HepG2 (cell line): ENCODE measurements around the gene SOCS1. TPM values are rescaled to one million over a fixed set of nuclear protein-coding genes. Genes with fewer than 3 reads are reported as not detected.

Experiments
- ATF4 ChIP-seq, 2 experiments: fragments of 450-650 bp in 1 of 2; sonication (generic) in 1 of 2; formaldehyde crosslinking; IDR thresholded peaks; 2 replicates each; pipeline versions ENCODE4 v1.5.0 to v1.8.0; 2020 to 2022; ENCODE audit warnings: mild to moderate bottlenecking in 1 of 2, missing genetic modification reagents in 1 of 2
- FOXA1 ChIP-seq, 2 experiments: fragments of 450-650 bp in 1 of 2; sonication (generic) in 1 of 2; formaldehyde crosslinking in 1 of 2; IDR thresholded peaks; 2 replicates each; pipeline versions ENCODE4 v1.4.0 to v1.6.1; 2016 to 2020; ENCODE audit warnings: missing genetic modification reagents in 1 of 2
- GATAD2A ChIP-seq: IDR thresholded peaks from 2 replicates; pipeline ENCODE4 v1.6.1; 2016
- HBP1 ChIP-seq: IDR thresholded peaks from 2 replicates; pipeline ENCODE4 v1.6.1; 2016; ENCODE audit warnings: low read depth, control low read depth
- HNRNPH1 ChIP-seq: fragments of 200-400 bp; formaldehyde crosslinking; optimal IDR thresholded peaks from 2 replicates; pipeline ENCODE3; 2017; ENCODE audit warnings: mild to moderate bottlenecking, low read depth, low read length
- KDM4B ChIP-seq: sonication (generic); formaldehyde crosslinking; IDR thresholded peaks from 2 replicates; pipeline ENCODE4 v1.4.0; 2020; ENCODE audit warnings: missing genetic modification reagents
- MAFK ChIP-seq, 2 experiments: IDR thresholded peaks in 1 of 2; conservative IDR thresholded peaks in 1 of 2; 2 replicates each; pipeline ENCODE4 v1.6.1; 2011; ENCODE audit warnings: improper control_type of control experiment in 2 of 2, low read length in 2 of 2
- NFATC3 ChIP-seq: sonication (generic); formaldehyde crosslinking; IDR thresholded peaks from 2 replicates; pipeline ENCODE4 v1.5.1; 2020; ENCODE audit warnings: mild to moderate bottlenecking, missing genetic modification reagents
- PITX1 ChIP-seq: sonication (generic); formaldehyde crosslinking; IDR thresholded peaks from 2 replicates; pipeline ENCODE4 v1.5.1; 2020; ENCODE audit warnings: mild to moderate bottlenecking, missing genetic modification reagents
- PPARG ChIP-seq: conservative IDR thresholded peaks from 2 replicates; pipeline ENCODE4 v1.6.1; 2016; ENCODE audit warnings: missing biosample characterization, missing genetic modification reagents
- SRSF4 ChIP-seq: fragments of 200-400 bp; formaldehyde crosslinking; IDR thresholded peaks from one replicate; pipeline ENCODE4 v1.6.1; 2018; ENCODE audit warnings: mild to moderate bottlenecking, low read depth, low read length, moderate library complexity; ENCODE audit not compliant: poor library complexity, severe bottlenecking
- TBX2 ChIP-seq: sonication (generic); formaldehyde crosslinking; IDR thresholded peaks from 2 replicates; pipeline ENCODE4 v1.5.0; 2020; ENCODE audit warnings: missing genetic modification reagents, mild to moderate bottlenecking, borderline replicate concordance
- ZHX1 ChIP-seq: sonication (generic); formaldehyde crosslinking; IDR thresholded peaks from 2 replicates; pipeline ENCODE4 v1.8.1; 2022; ENCODE audit warnings: low read depth, mild to moderate bottlenecking, missing genetic modification reagents
- ZKSCAN8 ChIP-seq: IDR thresholded peaks from 2 replicates; pipeline ENCODE4 v1.6.1; 2016; ENCODE audit warnings: borderline replicate concordance, missing genetic modification reagents, missing compliant biosample characterization
- ZNF510 ChIP-seq: sonication (generic); formaldehyde crosslinking; IDR thresholded peaks from 2 replicates; pipeline ENCODE4 v1.4.0; 2020; ENCODE audit warnings: low read depth, mild to moderate bottlenecking, missing genetic modification reagents
- ZNF530 ChIP-seq: sonication (generic); formaldehyde crosslinking; IDR thresholded peaks from 2 replicates; pipeline ENCODE4 v1.5.0; 2020; ENCODE audit warnings: low read depth, mild to moderate bottlenecking, missing genetic modification reagents
- ZNF558 ChIP-seq: sonication (generic); formaldehyde crosslinking; IDR thresholded peaks from 2 replicates; pipeline ENCODE4 v1.9.0; 2022; ENCODE audit warnings: mild to moderate bottlenecking, missing genetic modification reagents, borderline replicate concordance
- ZNF605 ChIP-seq: sonication (generic); formaldehyde crosslinking; IDR thresholded peaks from 2 replicates; pipeline ENCODE4 v1.8.0; 2022; ENCODE audit warnings: mild to moderate bottlenecking, missing genetic modification reagents
- ZNF660 ChIP-seq: sonication (generic); formaldehyde crosslinking; IDR thresholded peaks from 2 replicates; pipeline ENCODE4 v1.5.1; 2020; ENCODE audit warnings: mild to moderate bottlenecking, low read depth, missing genetic modification reagents, borderline replicate concordance
- ZNF775 ChIP-seq: sonication (generic); formaldehyde crosslinking; IDR thresholded peaks from 2 replicates; pipeline ENCODE4 v1.4.0; 2020; ENCODE audit warnings: missing genetic modification reagents, mild to moderate bottlenecking, moderate library complexity, borderline replicate concordance
- ZNF83 ChIP-seq: sonication (generic); formaldehyde crosslinking; IDR thresholded peaks from 2 replicates; pipeline ENCODE4 v1.4.0; 2020; ENCODE audit warnings: missing genetic modification reagents, mild to moderate bottlenecking, borderline replicate concordance
- polyA plus RNA-seq, 8 experiments: library from polyadenylated mRNA; depleted of rRNA in 3 of 8; stranded (reverse) in 7 of 8; unstranded in 1 of 8; fragments of >200 nt; fragmentation: Illumina TruSeq in 4 of 8; extraction: Trizol in 4 of 8; gene quantifications; 2 replicates each; pipeline versions ENCODE4 v1.2.1 to v1.2.3, GENCODE V29; 2011 to 2016; ENCODE audit warnings: low read depth in 4 of 8, missing spikeins in 1 of 8, mixed read lengths in 1 of 8; ENCODE audit not compliant: insufficient read depth in 1 of 8
- total RNA-seq, 5 experiments: library from RNA; depleted of rRNA; stranded (reverse); fragments of >200 nt; fragmentation: Illumina TruSeq; extraction: Trizol; gene quantifications; 2 replicates each; pipeline ENCODE4 v1.2.3, GENCODE V29; 2016; ENCODE audit warnings: low read depth in 1 of 5

Gene SOCS1
- total and polyA plus RNA-seq, 2 of the 13 experiments (the other 11 are each of a cell fraction or from before 2014, with no cell fraction given), result 5.3 to 6.3 TPM

- TF ChIP-seq ZKSCAN8, result no peak
- no peak for TF ChIP-seq ZHX1 (CRISPR knock-in tag)
- peak; percentile 74 for TF ChIP-seq HNRNPH1
- TF ChIP-seq HBP1, result no peak
- TF ChIP-seq NFATC3, result no peak
- TF ChIP-seq ZNF558 (CRISPR knock-in tag), result no peak
- TF ChIP-seq GATAD2A (CRISPR knock-in tag), result no peak
- no peak for TF ChIP-seq ZNF510 (CRISPR knock-in tag)
- TF ChIP-seq SRSF4, result no peak
- no peak for TF ChIP-seq ZNF83
- no peak for TF ChIP-seq KDM4B
- no peak; the same call in 1 of the 2 replicates for TF ChIP-seq FOXA1 (IDR thresholded peaks at IDR 0.05)
- TF ChIP-seq FOXA1 (CRISPR knock-in tag; IDR thresholded peaks at IDR 0.05), result no peak
- TF ChIP-seq ZNF530 (CRISPR knock-in tag), result no peak
- no peak for TF ChIP-seq TBX2 (CRISPR knock-in tag)
- no peak for TF ChIP-seq ZNF775
- no peak for TF ChIP-seq MAFK (conservative IDR thresholded peaks at IDR 0.05 in 1 of 2, IDR thresholded peaks at IDR 0.05 in 1 of 2; ENCODE audit: low read length in 2 of 2)
- no peak for TF ChIP-seq ATF4 (CRISPR knock-in tag; IDR thresholded peaks at IDR 0.05)
- no peak for TF ChIP-seq ZNF660 (CRISPR knock-in tag)
- no peak for TF ChIP-seq PPARG (CRISPR knock-in tag)
- no peak for TF ChIP-seq ZNF605 (CRISPR knock-in tag)
- no peak for TF ChIP-seq PITX1 (CRISPR knock-in tag)
These were observed 4.2 kb downstream of the SOCS1 start (continued) for GRCh38 chr16:11251525-11252481.
